Measurements from ENCODE around the gene SLC39A11.
"Not testable (repeated sequence)": the region's sequence is repeated elsewhere in the genome, so short reads cannot be mapped to it uniquely, and the experiment has no call there.

The SLC39A11 gene

DNA sequence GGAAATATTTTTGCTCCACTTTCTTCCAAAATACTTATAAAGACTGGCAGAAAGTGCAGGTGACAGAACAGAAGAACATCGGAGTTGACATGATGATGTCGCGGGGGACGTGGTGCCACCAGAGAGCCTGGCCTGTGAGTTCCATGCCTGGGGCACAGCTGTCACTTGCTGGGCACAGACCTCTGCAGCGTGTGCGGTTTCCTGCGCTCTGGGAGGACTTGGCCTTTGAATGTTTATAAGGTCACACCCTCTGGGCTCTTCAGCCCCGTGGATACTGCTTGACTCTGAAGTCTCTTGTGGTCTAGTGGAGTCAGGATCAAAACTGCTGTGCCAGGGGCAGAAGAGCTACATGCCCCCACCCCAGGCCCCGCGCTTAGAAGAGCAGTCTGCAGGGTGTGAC lies 357.9 kb downstream of the SLC39A11 start:
- no peak for FAIRE-seq

DNA sequence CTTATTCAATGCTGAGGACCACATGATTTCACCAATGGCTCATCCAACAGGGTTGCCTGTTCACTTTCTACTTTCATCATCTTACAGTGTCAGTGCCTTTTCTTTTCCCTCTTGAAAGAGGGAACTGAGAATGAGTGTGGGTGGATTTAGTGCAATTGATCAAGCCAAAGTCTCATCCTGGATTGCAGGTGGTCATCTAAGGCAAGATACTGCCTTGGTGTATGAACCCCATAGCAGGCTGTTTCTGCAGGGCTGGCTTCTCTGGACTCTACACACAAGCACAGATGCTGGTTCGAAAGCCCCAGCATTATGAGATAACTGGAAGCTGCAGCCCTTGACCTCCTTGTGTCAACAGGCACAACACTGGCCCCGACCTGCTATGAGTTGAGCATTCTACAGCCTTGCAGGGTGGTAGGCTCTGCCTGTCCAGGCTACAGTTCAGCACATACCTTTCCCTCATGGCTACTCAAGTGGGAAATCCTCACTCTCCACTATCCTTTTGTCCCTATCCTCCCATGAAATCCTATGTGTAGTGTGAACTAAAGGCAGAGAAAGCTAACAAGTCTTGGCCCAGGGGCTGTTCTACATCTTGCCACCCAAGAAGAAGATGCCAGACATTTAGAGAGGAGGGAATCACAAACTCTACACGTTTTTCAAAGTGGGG lies 358.7 kb downstream of the SLC39A11 start:
- FAIRE-seq: no peak

DNA sequence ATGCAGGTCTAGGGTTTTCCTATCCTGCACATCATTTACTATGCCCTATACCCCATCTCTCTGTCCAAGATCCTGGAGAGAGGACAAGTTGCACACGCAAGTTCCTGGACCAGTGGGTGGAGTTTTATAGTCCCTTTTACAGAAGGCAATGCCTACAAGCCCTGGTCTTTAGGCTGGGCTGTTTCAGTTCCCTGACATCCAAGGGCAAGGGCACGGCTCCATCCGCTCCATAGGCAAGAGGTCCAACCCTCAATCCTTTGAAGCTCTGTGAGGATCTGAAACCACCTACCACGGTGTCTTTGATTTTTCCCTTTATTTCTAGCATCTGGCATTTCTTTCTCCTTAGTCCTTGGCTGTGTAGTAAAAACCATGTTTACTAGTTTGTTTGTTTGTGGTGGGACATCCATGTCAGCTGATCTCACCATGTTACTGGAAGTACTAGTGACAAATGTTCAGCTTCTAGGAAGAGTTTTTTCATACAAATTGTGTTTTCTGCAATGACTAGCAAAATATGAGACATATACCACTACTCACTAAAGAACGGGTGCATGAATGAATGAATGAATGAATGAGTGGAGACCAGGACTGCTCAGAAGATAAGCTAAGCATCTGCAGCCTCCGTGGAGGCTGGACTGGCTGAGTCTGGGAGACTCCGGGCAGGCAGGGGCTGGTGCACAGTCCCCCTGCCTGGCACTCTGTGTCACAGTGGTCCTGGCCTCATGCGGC lies 359.4 kb downstream of the SLC39A11 start:
- FAIRE-seq: no peak

DNA sequence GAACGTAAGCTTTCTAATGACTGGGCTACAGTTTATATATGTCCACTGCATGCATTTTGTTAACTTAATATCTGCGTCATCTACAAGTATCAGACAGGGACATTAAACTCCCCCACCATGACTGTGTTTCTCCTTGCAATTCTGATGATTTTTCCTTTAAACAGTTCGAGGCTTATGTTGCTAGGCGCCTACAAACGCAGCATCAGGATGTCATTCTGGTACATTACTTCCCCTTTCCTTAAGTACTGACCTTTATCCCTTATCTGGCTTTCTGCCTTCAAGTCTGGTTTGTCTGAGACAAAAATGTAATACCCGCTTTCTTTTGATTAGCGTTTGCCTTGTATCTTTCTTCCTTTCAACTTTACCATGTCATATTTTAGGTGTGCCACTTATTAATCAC lies 362.4 kb downstream of the SLC39A11 start:
- FAIRE-seq: no peak

DNA sequence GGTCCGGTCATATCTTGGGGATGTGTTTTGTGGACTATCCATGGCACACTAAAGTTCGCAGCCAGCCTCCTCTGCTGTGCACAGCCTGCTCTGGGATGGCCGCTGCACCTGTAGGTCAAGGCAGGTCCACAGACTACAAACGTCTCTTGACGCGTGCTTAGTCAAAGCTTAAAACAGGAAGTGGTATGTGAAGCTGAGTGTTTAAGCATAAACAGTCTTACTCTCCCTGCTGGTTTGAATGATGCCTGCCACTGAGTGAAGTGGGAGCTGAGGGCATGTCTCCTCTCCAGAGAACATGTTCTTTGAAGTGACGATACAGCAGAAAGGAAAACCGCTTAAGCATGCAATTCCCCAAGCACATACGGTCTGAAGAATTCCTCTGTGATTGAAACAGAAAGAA lies 365.6 kb downstream of the SLC39A11 start:
- no peak for FAIRE-seq

DNA sequence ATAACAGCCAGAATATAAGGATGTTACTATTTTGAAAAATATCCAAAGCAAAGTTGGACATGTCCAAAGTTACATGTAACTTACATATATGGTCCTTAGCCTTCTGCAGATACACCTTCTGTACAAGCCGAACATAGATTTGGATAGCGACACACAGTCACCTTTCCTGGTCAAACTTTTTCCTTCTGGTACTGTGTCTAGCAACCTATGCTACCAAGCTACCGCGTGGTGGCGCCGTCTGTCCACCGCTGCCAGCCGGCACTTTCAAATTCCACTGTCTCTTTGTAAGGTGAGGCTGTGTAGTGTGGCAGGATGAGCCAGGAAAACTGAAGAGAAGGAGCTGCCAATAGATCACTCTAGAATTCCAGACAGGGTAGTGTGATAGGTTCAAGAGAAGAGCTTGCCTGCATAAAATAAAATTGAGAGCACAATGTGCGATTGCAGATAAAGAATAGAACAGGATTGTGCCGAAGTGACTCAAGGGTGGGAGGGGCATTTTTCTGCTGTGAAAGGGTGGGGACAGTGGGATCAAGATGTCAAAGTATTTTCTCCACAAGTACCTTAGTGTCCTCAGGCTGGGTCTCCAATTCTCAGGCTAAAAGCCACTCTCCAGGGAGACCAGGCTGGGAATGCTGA lies 366.9 kb downstream of the SLC39A11 start:
- FAIRE-seq: no peak

DNA sequence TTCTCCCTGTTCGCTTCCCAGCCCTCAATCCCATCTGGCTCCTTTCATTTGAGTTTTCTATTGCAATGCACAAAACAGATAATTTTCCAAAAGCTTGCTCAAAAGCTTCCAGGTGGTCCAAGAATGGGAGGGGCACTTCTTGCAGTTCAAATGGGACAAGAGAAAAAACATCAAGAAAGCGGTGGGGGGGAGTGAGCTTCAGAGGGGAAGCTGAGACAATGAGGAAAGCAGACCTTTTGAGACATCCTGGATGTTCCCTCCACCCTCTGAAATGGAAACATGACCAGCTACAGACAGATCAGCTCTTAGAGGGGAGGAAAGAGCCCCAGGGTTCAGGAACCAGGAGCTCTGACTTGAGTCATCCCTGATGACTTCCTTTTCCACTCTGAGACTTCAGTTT lies 368.2 kb downstream of the SLC39A11 start:
- FAIRE-seq: no peak

DNA sequence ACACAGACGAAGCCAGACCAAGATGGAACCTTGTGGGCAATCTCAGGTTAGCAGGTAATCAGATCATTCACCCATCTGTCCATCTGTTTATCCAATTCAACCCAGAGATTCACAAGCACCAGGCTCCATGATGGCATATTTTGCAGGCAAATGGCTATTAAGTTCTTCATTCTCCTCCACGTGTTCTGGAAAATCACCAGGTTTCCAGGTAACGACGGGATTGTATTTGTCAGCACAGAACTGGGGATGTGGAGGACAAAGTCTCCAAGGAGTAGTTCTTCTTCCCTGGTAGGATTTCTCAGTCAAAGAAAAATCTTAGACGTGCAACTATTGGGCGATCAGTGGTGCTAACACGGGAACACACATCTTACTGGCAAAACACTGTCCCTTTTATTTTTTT lies 368.8 kb downstream of the SLC39A11 start:
- FAIRE-seq: no peak

DNA sequence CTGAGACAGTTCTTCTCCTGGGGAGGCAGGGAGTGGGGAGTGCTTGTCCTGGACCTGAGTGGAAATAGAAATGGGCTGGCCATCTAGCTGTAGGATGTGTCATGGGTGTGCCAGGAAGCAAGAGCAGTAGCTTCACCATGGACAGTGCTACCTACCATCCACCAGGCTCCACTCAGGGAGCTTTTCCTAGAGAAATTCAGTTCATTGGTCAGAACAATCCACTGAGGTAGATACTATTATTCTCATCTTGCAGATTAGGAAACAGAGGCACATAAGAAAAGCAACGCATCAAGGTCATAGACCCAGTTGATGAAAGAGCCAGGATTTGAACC lies 372.0 kb downstream of the SLC39A11 start:
- FAIRE-seq: no peak

DNA sequence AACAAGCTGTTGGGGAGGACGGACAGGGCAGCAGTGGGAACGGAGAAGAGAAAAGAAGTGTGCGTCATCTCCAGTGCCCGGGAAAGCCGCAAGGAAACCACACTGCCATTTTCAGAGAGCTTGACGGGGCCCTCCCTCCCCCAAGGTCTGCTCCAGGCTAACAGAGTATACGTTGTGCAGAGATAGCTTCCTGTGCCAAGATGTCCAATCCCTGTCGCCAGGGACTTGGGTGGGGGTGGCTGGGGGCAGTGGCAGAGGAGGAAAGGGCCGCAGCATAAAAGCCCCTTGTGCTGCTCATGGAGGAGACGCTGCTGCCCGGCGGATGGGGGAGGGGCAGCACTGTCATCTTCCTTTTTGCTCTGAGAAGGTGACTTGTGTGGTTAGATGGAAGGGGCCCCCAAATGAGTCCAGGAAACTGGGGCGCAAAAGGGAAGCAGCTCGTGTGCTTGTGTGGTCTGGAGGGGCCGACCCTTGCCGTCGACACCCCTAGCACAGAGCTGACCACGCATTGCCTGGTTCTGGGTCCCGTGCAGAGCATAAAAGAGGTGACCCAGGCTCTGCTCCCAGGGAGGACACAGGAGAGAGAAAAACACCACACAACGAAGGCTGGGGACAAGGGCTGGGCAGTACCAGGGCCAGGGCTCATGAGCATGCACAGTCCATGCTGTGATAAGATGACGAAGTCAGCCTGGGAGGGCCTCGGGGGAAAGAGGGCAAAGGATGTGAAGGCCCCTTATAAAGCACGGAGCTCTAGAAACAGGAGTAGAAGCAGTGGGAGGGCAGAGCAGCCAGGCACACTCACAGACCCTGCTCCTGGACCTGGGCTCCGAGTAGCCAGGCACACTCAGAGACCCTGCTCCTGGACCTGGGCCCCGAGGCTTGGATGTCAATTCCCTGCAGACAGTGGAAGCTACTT lies 372.7 kb downstream of the SLC39A11 start:
- FAIRE-seq: no peak

DNA sequence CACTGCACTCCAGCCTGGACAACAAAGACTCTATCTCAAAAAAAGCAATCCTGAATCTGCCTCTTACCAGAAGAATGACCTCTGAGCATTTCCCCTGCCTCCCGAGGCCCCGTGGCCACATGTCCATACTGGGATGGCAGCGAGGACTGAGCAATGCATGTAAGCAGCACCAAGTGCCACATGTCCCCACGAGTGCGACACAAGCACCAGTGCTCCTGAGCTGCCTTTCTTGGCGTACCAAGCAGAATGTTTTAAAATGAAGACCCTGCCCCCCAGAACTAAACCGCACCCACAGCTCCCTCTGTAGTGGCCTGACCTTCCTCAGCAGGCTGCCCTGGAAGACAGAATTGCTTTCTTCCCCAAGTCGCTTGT lies 373.3 kb downstream of the SLC39A11 start:
- no peak for FAIRE-seq

DNA sequence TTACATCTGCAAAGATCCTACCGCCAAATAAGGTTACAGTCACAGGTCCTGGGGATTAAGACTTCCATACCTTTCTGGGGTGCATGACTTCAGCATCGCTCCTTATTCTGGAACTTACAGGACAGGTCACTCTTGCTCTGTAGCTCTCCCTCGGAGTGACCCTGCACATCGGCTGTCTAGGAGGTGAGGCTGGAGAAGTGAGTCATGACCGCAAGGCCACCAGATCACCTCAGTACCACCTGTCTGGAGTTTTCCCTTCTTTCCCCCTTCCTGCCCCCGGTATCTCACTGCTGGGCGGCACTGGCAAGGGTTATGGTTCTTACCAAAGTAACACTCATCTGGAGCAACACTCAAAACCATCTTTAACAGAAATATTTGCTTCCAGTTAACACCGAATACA lies 374.8 kb downstream of the SLC39A11 start:
- FAIRE-seq: no peak

DNA sequence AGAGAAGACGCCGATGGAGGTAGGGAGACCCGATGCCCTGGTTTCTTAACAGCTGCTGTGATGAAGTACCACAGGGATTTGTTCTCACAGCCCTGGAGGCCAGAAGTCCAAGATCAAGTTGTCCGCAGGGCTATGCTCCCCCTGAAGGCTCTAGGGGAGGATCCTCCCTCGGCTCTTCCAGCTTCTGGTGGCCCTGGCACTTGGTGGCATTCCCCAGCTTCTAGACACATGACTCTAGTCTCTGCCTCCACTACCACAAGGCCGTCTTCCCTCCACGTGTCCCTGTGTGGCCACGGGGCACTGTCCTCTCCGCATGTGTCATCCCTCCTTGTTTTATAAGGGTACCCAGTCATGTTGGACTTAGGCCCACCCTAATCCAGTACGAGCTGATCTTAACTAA lies 375.2 kb downstream of the SLC39A11 start:
- no peak for FAIRE-seq

DNA sequence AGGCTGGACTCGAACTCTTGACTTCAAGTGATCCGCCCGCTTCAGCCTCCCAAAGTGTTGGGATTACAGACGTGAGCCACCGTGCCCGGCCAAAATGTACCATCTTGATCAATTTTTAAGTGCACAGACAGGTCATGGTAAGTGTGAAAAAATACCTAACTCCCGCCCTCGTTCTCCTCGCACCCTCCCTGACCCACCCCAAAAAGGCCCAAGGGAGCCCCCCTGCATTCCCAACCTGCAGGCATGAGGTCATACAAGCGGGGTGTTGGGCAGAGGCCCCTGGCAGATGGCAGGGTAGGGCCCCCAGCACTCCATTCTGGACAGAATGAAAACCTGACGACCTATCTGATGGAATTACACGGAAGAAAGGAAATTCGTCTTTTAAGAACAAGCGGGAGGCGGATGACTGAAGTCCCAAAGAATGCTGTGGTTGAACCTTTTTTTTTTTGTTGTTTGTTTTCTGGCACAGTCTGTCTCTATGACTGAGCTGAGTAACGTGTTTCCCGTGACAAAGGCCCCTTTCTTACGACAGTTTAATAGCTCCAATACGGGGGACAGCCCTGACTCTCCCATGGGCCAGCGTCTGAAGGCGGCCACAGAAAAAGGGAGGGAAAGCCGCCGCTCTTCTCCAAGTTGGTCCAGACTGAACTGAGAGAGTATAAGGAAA lies 376.4 kb downstream of the SLC39A11 start:
- FAIRE-seq: no peak

DNA sequence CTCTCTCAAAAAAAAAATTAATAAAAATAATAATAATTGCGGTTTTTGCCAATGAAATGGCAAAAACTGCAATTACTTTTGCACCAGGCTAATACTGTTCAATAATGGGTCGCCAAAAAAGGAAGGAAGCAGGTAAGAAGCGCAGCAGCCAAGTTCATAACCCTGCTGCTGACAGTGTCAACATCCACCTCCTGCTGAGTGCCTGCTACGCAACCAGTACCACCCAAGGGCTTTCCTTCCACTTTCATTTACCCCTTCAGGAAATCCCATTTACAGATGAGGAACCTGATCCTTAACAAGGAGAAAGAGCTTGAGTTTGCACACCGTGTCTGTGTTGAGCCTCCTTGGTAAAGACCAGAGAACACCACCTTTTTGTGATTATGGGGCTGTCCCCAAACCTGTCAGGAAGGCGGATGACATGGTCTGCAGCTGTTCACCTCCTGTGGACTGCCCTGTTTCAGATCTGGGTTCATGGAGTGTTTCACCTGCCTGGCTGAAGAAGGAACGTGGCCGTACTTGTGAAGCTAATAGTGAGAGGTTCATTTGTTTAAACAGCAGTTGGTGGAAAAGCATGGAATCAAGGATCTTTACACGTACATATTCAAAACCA lies 378.0 kb downstream of the SLC39A11 start:
- FAIRE-seq: no peak

DNA sequence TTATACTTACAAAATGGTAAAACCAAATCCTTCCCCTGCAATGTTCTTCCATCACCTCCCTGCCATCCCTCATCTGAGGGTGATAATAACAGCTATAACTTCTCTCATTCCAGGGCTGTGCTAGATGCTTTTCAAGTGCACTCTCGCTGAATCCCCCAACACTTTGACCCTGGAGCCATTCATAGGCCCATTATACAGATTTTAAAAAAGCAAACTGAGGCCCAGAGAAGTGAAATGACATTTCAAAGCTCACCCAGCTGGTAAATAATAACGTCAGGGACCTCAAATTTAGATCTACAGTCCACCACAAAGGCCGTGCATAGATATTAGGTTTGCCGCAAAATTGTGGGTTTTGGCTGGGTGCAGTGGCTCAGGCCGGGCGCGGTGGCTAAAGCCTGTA lies 378.8 kb downstream of the SLC39A11 start:
- no peak for FAIRE-seq

DNA sequence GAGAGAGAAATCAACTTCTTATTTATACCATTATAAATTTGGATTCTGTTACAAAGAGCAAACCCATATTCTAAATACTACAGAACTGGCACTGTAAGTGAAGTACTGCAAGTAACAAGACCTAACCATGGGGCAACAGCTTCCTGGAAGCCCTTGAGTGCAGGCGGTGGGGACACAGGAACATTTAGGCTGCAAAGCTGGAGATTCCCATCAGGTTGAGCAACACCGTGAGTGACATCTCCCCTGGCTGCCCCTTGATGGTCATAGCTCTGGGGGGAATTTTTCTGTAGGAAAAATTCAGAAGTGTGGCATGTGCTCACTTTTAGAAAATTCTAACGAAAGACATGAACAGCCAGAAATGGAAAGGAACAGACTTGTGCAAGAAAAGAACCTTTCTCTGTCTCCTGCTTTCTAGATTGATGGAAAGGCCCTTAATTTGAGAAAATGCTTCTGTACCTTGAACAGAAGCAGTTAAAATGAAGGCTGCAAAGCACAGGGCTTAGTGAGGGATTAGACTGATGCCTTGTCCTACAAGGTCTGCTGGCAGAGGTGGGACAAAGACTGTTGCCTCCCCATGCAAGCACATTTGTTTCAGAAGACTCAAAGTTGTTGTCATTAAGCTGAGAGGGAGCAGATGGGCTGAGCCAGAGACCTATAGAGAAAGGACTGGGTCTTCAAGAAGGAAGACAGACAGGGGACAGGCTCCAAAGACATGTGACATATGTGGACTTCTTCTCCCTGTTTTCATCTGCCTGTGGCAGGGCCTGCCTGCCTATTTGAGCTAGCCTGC lies 380.8 kb downstream of the SLC39A11 start:
- no peak for FAIRE-seq

DNA sequence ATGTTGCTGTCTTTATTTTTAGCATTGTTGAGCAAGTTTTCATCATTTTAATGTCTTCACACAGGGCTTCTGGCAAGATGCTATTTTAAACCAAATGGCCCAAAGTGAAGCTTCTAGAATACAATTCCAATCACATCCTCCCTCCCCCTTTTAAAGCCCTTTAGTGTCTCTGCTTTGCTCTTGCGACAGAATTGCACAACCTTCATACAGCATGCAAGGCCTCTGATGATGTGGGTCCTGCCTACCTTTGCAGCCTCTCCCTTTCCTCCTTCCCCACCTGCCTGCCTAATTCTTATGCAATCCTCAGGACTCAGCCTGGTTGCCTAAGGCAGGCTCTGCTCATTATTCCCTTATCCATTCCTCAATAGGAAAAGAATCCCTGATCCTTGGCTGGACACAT lies 381.7 kb downstream of the SLC39A11 start:
- FAIRE-seq: no peak

DNA sequence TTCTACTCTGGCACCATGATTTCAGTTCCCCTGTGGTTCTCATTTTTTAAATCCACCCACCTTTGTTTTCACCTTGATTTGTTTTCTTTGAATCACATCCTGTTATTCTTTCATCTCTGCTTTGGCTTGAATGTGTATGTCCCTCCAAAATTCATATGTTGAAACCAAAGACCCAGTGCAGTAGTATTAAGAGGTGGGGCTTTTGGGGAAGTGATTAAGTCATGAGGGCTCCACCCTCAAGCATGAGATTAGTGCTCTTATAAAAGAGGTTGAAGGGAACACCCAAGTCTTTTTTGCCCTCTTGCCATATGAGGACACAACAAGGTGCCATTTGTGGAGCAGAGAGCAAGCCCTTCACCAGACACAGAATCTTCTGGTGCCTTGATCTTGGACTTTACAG lies 382.3 kb downstream of the SLC39A11 start:
- FAIRE-seq: no peak

DNA sequence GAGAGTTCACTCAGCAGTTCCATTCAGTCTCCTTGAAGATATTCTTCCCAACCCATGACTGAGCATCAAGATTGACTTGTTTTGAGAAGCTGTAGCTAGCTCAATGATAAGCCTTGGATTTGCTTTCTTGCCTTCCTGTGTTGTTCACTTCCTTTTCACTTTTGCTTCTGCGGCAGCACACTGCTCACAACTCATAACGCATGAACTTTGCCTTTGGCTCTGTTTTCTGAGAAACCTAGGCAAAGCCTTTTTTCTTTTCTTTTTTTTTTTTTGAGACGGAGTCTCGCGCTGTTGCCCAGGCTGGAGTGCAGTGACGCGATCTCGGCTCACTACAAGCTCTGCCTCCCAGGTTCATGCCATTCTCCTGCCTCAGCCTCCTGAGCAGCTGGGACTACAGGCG lies 383.8 kb downstream of the SLC39A11 start:
- FAIRE-seq: not testable (repeated sequence)

DNA sequence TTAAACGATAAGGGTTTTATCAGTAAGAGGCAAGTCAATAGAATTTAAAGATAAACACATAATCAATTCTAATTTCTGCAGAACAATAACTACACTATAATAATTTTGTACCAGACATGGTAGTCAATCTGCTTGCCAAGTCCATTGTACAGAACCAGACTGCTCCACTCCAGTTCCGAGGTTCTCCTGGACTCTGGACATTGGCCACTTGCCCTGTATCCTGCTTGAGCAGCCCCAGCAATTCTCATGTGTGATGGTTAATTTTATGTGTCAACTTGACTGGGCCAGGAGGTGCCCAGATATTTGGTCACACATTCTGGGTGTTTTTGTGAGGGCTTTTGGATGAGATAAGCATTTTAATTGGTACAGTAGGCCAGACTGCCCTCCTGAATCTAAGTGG lies 384.6 kb downstream of the SLC39A11 start:
- no peak for FAIRE-seq

All from TTC549 (cell line).